DND-41 (cell line): ENCODE results near the gene PAPSS2.

Source experiments
- EZH2 ChIP-seq: IDR thresholded peaks from 3 replicates; pipeline ENCODE4 v1.6.1; 2012; ENCODE audit warnings: borderline replicate concordance, low read depth, mild to moderate bottlenecking, moderate library complexity, low read length, inconsistent platforms; ENCODE audit not compliant: severe bottlenecking
- TF ChIP-seq, protein P1 (sequence below): IDR thresholded peaks from 2 replicates; pipeline ENCODE4 v1.5.1; 2012; ENCODE audit warnings: borderline replicate concordance, low read length, moderate library complexity, mild to moderate bottlenecking; ENCODE audit not compliant: poor library complexity, severe bottlenecking; ENCODE audit errors: extremely low read depth

DNA sequence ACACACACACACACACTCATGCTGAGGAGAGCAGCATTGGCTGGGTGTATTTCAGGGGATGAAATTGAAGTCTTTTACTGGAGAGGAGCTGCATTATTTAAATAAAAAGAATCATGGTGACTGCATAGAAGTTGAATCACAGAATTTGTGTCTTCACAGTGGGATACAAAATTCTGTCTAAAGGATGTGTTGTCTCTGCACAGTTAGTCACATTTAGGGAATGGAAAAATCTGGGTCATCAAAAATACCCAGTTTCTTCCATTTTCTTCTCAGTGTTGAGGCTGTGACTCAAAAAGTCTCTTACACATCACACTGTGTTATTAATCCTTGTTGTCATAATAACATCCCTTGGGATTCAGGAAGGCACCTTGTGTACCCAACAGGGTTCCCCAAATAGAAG is 10.9 kb downstream of the PAPSS2 start:
- TF ChIP-seq, protein P1, sequence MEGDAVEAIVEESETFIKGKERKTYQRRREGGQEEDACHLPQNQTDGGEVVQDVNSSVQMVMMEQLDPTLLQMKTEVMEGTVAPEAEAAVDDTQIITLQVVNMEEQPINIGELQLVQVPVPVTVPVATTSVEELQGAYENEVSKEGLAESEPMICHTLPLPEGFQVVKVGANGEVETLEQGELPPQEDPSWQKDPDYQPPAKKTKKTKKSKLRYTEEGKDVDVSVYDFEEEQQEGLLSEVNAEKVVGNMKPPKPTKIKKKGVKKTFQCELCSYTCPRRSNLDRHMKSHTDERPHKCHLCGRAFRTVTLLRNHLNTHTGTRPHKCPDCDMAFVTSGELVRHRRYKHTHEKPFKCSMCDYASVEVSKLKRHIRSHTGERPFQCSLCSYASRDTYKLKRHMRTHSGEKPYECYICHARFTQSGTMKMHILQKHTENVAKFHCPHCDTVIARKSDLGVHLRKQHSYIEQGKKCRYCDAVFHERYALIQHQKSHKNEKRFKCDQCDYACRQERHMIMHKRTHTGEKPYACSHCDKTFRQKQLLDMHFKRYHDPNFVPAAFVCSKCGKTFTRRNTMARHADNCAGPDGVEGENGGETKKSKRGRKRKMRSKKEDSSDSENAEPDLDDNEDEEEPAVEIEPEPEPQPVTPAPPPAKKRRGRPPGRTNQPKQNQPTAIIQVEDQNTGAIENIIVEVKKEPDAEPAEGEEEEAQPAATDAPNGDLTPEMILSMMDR: no peak
- TF ChIP-seq EZH2: no peak
